Uterus (tissue), 4 donors: Measurements from ENCODE around the gene MMP1. TPM values are rescaled to one million over a fixed set of nuclear protein-coding genes. Genes with fewer than 3 reads are reported as not detected.

Experiments used
- DNase-seq, 2 donors: peaks; one replicate each; pipeline ENCODE4 v3.0.0-alpha.2; 2019 to 2020
- H3K27ac ChIP-seq, 2 donors: fragments of 200-600 bp; sonication (generic); 1 replicate in 1 of 2; 2 replicates in 1 of 2; pipeline ENCODE4 v1.5.1; 2016 to 2018
- H3K27me3 ChIP-seq, 2 donors: fragments of 200-600 bp; sonication (generic); one replicate each; pipeline ENCODE4 v1.5.1; 2018 to 2019; ENCODE audit warnings: control low read depth in 1 of 2
- H3K36me3 ChIP-seq, 2 donors: fragments of 200-600 bp; sonication (generic); one replicate each; pipeline ENCODE4 v1.5.1; 2019; ENCODE audit warnings: control low read depth in 1 of 2
- H3K4me1 ChIP-seq, 2 donors: fragments of 200-600 bp; sonication (generic); one replicate each; pipeline ENCODE4 v1.5.1; 2018 to 2019; ENCODE audit warnings: control low read depth in 1 of 2
- H3K4me3 ChIP-seq, 2 donors: fragments of 200-600 bp; sonication (generic); 1 replicate in 1 of 2; 2 replicates in 1 of 2; pipeline ENCODE4 v1.5.1; 2018 to 2019; ENCODE audit warnings: mild to moderate bottlenecking in 1 of 2
- H3K9me3 ChIP-seq, 2 donors: fragments of 200-600 bp; sonication (generic); one replicate each; pipeline ENCODE4 v1.5.1; 2019; ENCODE audit warnings: control low read depth in 1 of 2
- CTCF ChIP-seq, 4 experiments: fragments of 200-600 bp in 2 of 4; fragments of 450-650 bp in 2 of 4; sonication (generic) in 2 of 4; IDR thresholded peaks; one replicate each; pipeline ENCODE4 v1.5.1; 2016 to 2019; ENCODE audit warnings: antibody characterized with exemption in 4 of 4, mild to moderate bottlenecking in 2 of 4, moderate library complexity in 1 of 4
- POLR2A ChIP-seq, 2 donors: fragments of 450-650 bp; IDR thresholded peaks; one replicate each; pipeline ENCODE4 v1.6.1; 2016; ENCODE audit warnings: antibody characterized with exemption in 2 of 2, mild to moderate bottlenecking in 1 of 2, moderate library complexity in 1 of 2
- intact Hi-C: fragments of 100-400 bp; cut with DNase I; formaldehyde crosslinking; loops from one replicate; pipeline ENCODE4 v1.15.1; 2023; ENCODE audit warnings: low total_unique reads
- total RNA-seq, 4 donors: library from RNA; depleted of rRNA in 3 of 4; stranded (reverse); fragments of >200 nt in 3 of 4; gene quantifications; one replicate each; pipeline versions ENCODE4 v1.1.0 to v1.2.4, GENCODE V29; 2014 to 2023
- donor health status: DM: yes; HTN: yes; CAD: no.

Gene MMP1
- total RNA-seq, 4 donors from 2014 or later, result 0.41 TPM; not detected in 3

GRCh38 chr11:102780491-102780918 is 17.5 kb downstream of the MMP1 start, which contains the start of gene MMP10:
TSS of gene MMP10 (minus strand) at chr11:102780628. CDS start at chr11:102780591, 37 bp downstream.
- Histone ChIP-seq H3K9me3 (no peaks in the 10 kb centered on the region), H3K27me3 (no peaks in the 10 kb centered on the region), H3K4me3 (no peak within 1 kb of the TSS), H3K4me1 (no peaks in the 10 kb centered on the region), H3K27ac (no peak within 1 kb of the TSS), H3K36me3 (no peaks in the 10 kb centered on the region)
- no peak for DNase-seq
- TF ChIP-seq POLR2A (IDR thresholded peaks at IDR 0.05) (no peak), CTCF (IDR thresholded peaks at IDR 0.05) (no peak)
- intact Hi-C loops, result no loop called here

GRCh38 chr11:102776454-102776853 is 21.5 kb downstream of the MMP1 start:
- Histone ChIP-seq H3K9me3 (no peaks in the 10 kb centered on the region), H3K4me1 (no peaks in the 10 kb centered on the region), H3K36me3 (no peaks in the 10 kb centered on the region), H3K27ac (no peak overlapping the region), H3K4me3 (no peak overlapping the region), H3K27me3 (no peaks in the 10 kb centered on the region)
- no peak for DNase-seq
- intact Hi-C loops, result no loop called here
- TF ChIP-seq CTCF (IDR thresholded peaks at IDR 0.05), result no peak
- TF ChIP-seq POLR2A (IDR thresholded peaks at IDR 0.05), result no peak

GRCh38 chr11:102773386-102773785 is 24.6 kb downstream of the MMP1 start:
- Histone ChIP-seq H3K4me1 (no peaks in the 10 kb centered on the region), H3K36me3 (no peaks in the 10 kb centered on the region), H3K9me3 (no peaks in the 10 kb centered on the region), H3K27me3 (no peaks in the 10 kb centered on the region), H3K4me3 (no peak overlapping the region), H3K27ac (no peak overlapping the region)
- intact Hi-C loops, result no loop called here
- TF ChIP-seq POLR2A (IDR thresholded peaks at IDR 0.05) (no peak), CTCF (IDR thresholded peaks at IDR 0.05) (no peak)
- no peak for DNase-seq

- TF ChIP-seq POLR2A (IDR thresholded peaks at IDR 0.05) (no peak), CTCF (IDR thresholded peaks at IDR 0.05) (no peak)
- intact Hi-C loops, result no loop called here
- Histone ChIP-seq H3K36me3 (no peaks in the 10 kb centered on the region), H3K4me1 (no peaks in the 10 kb centered on the region), H3K9me3 (no peaks in the 10 kb centered on the region), H3K4me3 (no peak overlapping the region), H3K27me3 (no peaks in the 10 kb centered on the region), H3K27ac (no peak overlapping the region)
- no peak for DNase-seq
These were observed 26.6 kb downstream of the MMP1 start for GRCh38 chr11:102771351-102771750.

- TF ChIP-seq POLR2A (IDR thresholded peaks at IDR 0.05), result no peak
- no peak for TF ChIP-seq CTCF (IDR thresholded peaks at IDR 0.05)
- no peak overlapping the region for H3K4me3 ChIP-seq
- intact Hi-C loops, result no loop called here
- no peaks in the 10 kb centered on the region for H3K4me1 ChIP-seq
- H3K36me3 ChIP-seq, result no peaks in the 10 kb centered on the region
- H3K27me3 ChIP-seq, result no peaks in the 10 kb centered on the region
- no peak overlapping the region for H3K27ac ChIP-seq
- H3K9me3 ChIP-seq, result no peaks in the 10 kb centered on the region
- no peak for DNase-seq
These were observed 27.8 kb downstream of the MMP1 start for GRCh38 chr11:102770191-102770590.
